ENCODE data around the gene WDR74. TPM values are rescaled to one million over a fixed set of nuclear protein-coding genes. Genes with fewer than 3 reads are reported as not detected.

Gene WDR74
- total RNA-seq, 1 donor from 2014 or later: 124 TPM

DNA sequence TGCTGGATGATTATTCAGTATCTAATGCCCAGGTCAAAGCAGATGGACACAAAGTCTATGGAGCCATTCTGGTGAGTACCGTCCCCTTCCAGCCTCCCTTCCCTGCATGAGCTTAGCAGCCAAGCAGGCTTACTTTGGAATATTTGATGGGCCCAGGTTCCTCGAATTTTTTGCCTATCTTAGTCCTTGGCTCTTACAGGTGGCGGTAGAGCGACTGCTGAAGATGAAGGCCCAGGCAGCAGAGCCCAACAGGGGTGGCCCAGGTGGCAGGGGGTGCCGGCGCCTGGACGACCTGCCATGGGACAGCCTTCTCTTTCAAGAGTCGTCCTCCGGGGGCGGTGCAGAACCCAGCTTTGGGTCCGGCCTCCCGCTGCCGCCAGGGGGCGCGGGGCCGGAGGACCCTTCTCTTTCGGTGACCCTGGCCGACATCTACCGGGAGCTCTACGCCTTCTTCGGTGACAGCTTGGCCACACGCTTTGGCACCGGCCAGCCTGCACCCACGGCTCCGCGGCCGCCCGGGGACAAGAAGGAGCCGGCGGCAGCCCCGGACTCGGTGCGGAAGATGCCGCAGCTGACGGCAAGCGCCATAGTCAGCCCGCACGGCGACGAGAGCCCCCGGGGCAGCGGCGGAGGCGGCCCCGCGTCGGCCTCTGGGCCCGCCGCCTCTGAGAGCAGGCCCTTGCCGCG lies 52.9 kb downstream of the WDR74 start:
- peaks cover 49% of the 10 kb centered on the region for H3K36me3 Mint-ChIP-seq (ENCODE audit: low read depth)
- DNase-seq (peak; percentile 85), ATAC-seq (ENCODE audit: low read depth) (peak; percentile 72)
- intact Hi-C loops (cut with micrococcal nuclease): loop anchor here (1.0 to 2.0 kb wide), 12 partner anchors 15 to 122 kb away; partner anchors contain the start of genes C11orf98, CSKMT, HNRNPUL2 and NXF1
- POLR2A ChIA-PET: interaction anchor here (0.5 to 8.8 kb wide), 41 partner anchors 9 to 951 kb away, joined by 3 to 308 read pairs (median 6); partner anchors contain the start of genes BSCL2, C11orf98, CSKMT and EEF1G
- H3K27ac Mint-ChIP-seq: peak overlapping the region; percentile 88
- H3K4me3 Mint-ChIP-seq: peak overlapping the region; percentile 87
- TF ChIP-seq, protein P1, sequence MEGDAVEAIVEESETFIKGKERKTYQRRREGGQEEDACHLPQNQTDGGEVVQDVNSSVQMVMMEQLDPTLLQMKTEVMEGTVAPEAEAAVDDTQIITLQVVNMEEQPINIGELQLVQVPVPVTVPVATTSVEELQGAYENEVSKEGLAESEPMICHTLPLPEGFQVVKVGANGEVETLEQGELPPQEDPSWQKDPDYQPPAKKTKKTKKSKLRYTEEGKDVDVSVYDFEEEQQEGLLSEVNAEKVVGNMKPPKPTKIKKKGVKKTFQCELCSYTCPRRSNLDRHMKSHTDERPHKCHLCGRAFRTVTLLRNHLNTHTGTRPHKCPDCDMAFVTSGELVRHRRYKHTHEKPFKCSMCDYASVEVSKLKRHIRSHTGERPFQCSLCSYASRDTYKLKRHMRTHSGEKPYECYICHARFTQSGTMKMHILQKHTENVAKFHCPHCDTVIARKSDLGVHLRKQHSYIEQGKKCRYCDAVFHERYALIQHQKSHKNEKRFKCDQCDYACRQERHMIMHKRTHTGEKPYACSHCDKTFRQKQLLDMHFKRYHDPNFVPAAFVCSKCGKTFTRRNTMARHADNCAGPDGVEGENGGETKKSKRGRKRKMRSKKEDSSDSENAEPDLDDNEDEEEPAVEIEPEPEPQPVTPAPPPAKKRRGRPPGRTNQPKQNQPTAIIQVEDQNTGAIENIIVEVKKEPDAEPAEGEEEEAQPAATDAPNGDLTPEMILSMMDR (IDR thresholded peaks at IDR 0.05): peak; percentile 82
- H3K9me3 Mint-ChIP-seq: no peaks in the 10 kb centered on the region
- CTCF ChIA-PET: interaction anchor here (0.6 to 4.8 kb wide), 27 partner anchors 9 to 746 kb away, joined by 3 to 66 read pairs (median 5); partner anchors contain the start of genes C11orf98, CSKMT, GANAB and HNRNPUL2
- peaks cover 39% of the 10 kb centered on the region for H3K4me1 Mint-ChIP-seq
- no peaks in the 10 kb centered on the region for H3K27me3 Mint-ChIP-seq

Other genes with a start within 250 kb of the WDR74 start
- gene TUT1, start 248.1 kb downstream of the WDR74 start, total RNA-seq: 27.8 and 30.9 TPM in 2 replicates
- 170 and 175 TPM in 2 replicates for gene MTA2, start 237.7 kb downstream of the WDR74 start, total RNA-seq
- 115 and 128 TPM in 2 replicates for gene EML3, start 226.8 kb downstream of the WDR74 start, total RNA-seq
- gene ROM1, start 226.3 kb downstream of the WDR74 start, total RNA-seq: 0.89 and 2.6 TPM in 2 replicates
- gene B3GAT3, start 217.6 kb downstream of the WDR74 start, total RNA-seq: 48.8 and 56.6 TPM in 2 replicates
- gene GANAB, start 193.0 kb downstream of the WDR74 start, total RNA-seq: 187 and 189 TPM in 2 replicates
- gene INTS5, start 186.3 kb downstream of the WDR74 start, total RNA-seq: 24.9 and 27.6 TPM in 2 replicates
- 107 and 120 TPM in 2 replicates for gene C11orf98, start 174.4 kb downstream of the WDR74 start, total RNA-seq
- 50.5 and 52.1 TPM in 2 replicates for gene CSKMT, start 174.3 kb downstream of the WDR74 start, total RNA-seq
- 8.3 and 9.4 TPM in 2 replicates for gene UQCC3, start 167.9 kb downstream of the WDR74 start, total RNA-seq
- 19.1 and 24.9 TPM in 2 replicates for gene LBHD1, start 167.3 kb downstream of the WDR74 start, total RNA-seq
- 204 and 205 TPM in 2 replicates for gene UBXN1, start 160.5 kb downstream of the WDR74 start, total RNA-seq
- 0.13 and 0.17 TPM in 2 replicates for gene LRRN4CL, start 150.1 kb downstream of the WDR74 start, total RNA-seq
- gene BSCL2, start 132.2 kb downstream of the WDR74 start, total RNA-seq: 18.6 and 27.8 TPM in 2 replicates
- gene GNG3, start 131.9 kb downstream of the WDR74 start, total RNA-seq: 1.8 and 2.7 TPM in 2 replicates
- 58.2 and 63.9 TPM in 2 replicates for gene HNRNPUL2, start 112.1 kb downstream of the WDR74 start, total RNA-seq
- 35.5 and 44.0 TPM in 2 replicates for gene TTC9C, start 111.1 kb downstream of the WDR74 start, total RNA-seq
- 17.6 and 19.9 TPM in 2 replicates for gene ZBTB3, start 85.4 kb downstream of the WDR74 start, total RNA-seq
- gene POLR2G, start 78.0 kb downstream of the WDR74 start, total RNA-seq: 109 and 116 TPM in 2 replicates
- gene TAF6L, start 68.2 kb downstream of the WDR74 start, total RNA-seq: 32.9 and 38.6 TPM in 2 replicates
- 34.9 and 47.7 TPM in 2 replicates for gene TMEM179B, start 52.2 kb downstream of the WDR74 start, total RNA-seq
- gene TMEM223, start 47.6 kb downstream of the WDR74 start, total RNA-seq: 13.0 and 15.0 TPM in 2 replicates
- 89.1 and 91.6 TPM in 2 replicates for gene NXF1, start 34.1 kb downstream of the WDR74 start, total RNA-seq
- 58.4 and 71.5 TPM in 2 replicates for gene STX5, start 7.5 kb downstream of the WDR74 start, total RNA-seq
- gene TEX54, start 6.7 kb downstream of the WDR74 start, total RNA-seq: 0.55 TPM in 1 of 2 replicates, not detected in the other
- gene SLC3A2, start 41.3 kb upstream of the WDR74 start, total RNA-seq: 270 and 274 TPM in 2 replicates
- not detected in 2 replicates for gene CHRM1, start 81.8 kb upstream of the WDR74 start, total RNA-seq
- gene SLC22A6, start 145.4 kb upstream of the WDR74 start, total RNA-seq: not detected in 2 replicates
- gene SLC22A8, start 176.3 kb upstream of the WDR74 start, total RNA-seq: not detected in 2 replicates

All from activated B cell treated with CpG ODN at 0.5 μM for 24 hours (primary cell).